Heart right ventricle (tissue), 16 donors: ENCODE results near the gene TBRG1. TPM values are rescaled to one million over a fixed set of nuclear protein-coding genes. Genes with fewer than 3 reads are reported as not detected.

Source experiments
- ATAC-seq, 8 donors: fragments of 200-7000 bp; cut with Tn5 transposase; one replicate each; pipeline ENCODE4 v1.9.1; 2020; ENCODE audit warnings: mild to moderate bottlenecking in 8 of 8, moderate library complexity in 8 of 8, moderate number of reproducible peaks in 1 of 8
- DNase-seq, 2 donors: peaks; one replicate each; pipeline ENCODE4 v3.0.0-alpha.2; 2020
- H3K27ac ChIP-seq, 10 donors: fragments of 200-600 bp; sonication (generic) in 2 of 10; one replicate each; pipeline versions ENCODE4 v1.5.0 to v1.8.0; 2020 to 2022; ENCODE audit warnings: mild to moderate bottlenecking in 3 of 10
- H3K27me3 ChIP-seq, 7 donors: fragments of 200-600 bp; one replicate each; pipeline ENCODE4 v1.8.0; 2021 to 2022; ENCODE audit warnings: mild to moderate bottlenecking in 2 of 7
- H3K36me3 ChIP-seq, 9 donors: fragments of 200-600 bp; sonication (generic) in 1 of 9; one replicate each; pipeline versions ENCODE4 v1.5.0 to v1.8.0; 2020 to 2022; ENCODE audit warnings: mild to moderate bottlenecking in 2 of 9
- H3K4me1 ChIP-seq, 9 donors: fragments of 200-600 bp; sonication (generic) in 1 of 9; one replicate each; pipeline versions ENCODE4 v1.5.0 to v1.8.0; 2020 to 2022; ENCODE audit warnings: mild to moderate bottlenecking in 4 of 9
- H3K4me3 ChIP-seq, 10 donors: fragments of 200-600 bp; sonication (generic) in 2 of 10; one replicate each; pipeline versions ENCODE4 v1.5.0 to v1.8.0; 2020 to 2022; ENCODE audit warnings: mild to moderate bottlenecking in 7 of 10, moderate library complexity in 2 of 10
- H3K9me3 ChIP-seq, 11 donors: fragments of 200-600 bp in 10 of 11; sonication (generic) in 2 of 11; one replicate each; pipeline versions ENCODE4 v1.5.0 to v1.8.0; 2013 to 2022; ENCODE audit warnings: mild to moderate bottlenecking in 2 of 11, control low read depth in 1 of 11, moderate library complexity in 1 of 11
- WGBS, 2 donors: extraction: QIAGEN DNeasy Blood & Tissue Kit; methylation state at CpG; one replicate each; pipeline ENCODE4 v1.1.7; 2013; ENCODE audit warnings: inconsistent platforms in 1 of 2; 5-methylcytosine and 5-hydroxymethylcytosine counted together
- intact Hi-C, 10 donors: fragments of 100-400 bp; cut with DNase I; formaldehyde crosslinking; loops; one replicate each; pipeline versions ENCODE4 v1.11.1 to v1.14.2; 2022
- polyA plus RNA-seq, 2 donors: library from polyadenylated mRNA; stranded (reverse); fragments of 200-250 nt; gene quantifications; one replicate each; pipeline ENCODE4 v1.2.3, GENCODE V29; 2013
- total RNA-seq, 10 donors: library from RNA; stranded (reverse); fragmentation: NEBNext Ultra II Directional in 3 of 10; extraction: Animal tissue kit (Norgen Biotek cat#: 25700) in 3 of 10; gene quantifications; one replicate each; pipeline versions ENCODE4 v1.2.1 to v1.2.4, GENCODE V29; 2021 to 2023
- TF ChIP-seq, protein P1 (sequence below), 9 donors: fragments of 200-600 bp; sonication (generic) in 2 of 9; IDR thresholded peaks; one replicate each; pipeline versions ENCODE4 v1.5.0 to v1.8.0; 2021 to 2022; ENCODE audit warnings: antibody characterized with exemption in 9 of 9, mild to moderate bottlenecking in 5 of 9, moderate library complexity in 1 of 9
- donor health status: Arrhythmogenic right ventricular cardiomyopathy.
- donor health status: ischemic (EF 13 %, LVEDD 7.1; RV severe dilation, severe dysfunction).
- donor health status: healthy with polysubstance abuse.
- donor health status: DM: no; HTN: yes; CAD: no.
- donor health status: DM: no; HTN: no; CAD: no.
- donor health status: ischemic (EF 25% LVEDD 6.9; RV normal size, moderate dysfunction).
- donor health status: ischemic (EF 25% LVEDD 5.7; RV mildly dilated, moderate dysfunction).
- donor health status: healthy.
- donor health status: DM: yes; HTN: yes; CAD: no.
- donor health status: Ischemic cardiomyopathy.
- donor health status: ischemic (EF 35%, LVEDD 5.7; RV mildly dilated, moderate dysfunction).
- donor health status: nonischemic (EF 11% LVEDD 7.7; RV severe dilation, severe dysfunction).
- donor health status: DM: yes; HTN: yes; CAD: no.
- donor health status: PGD.
- donor health status: ischemic (EF 29% LVEDD 5.4; RV normal size, mild dysfunction).
- donor health status: nonischemic (EF 23%, LVEDD 6.1; RV moderate dilation, normal function).

Gene TBRG1
- total and polyA plus RNA-seq, 12 donors = 16.4 to 21.5 (median 19.2) TPM

DNA sequence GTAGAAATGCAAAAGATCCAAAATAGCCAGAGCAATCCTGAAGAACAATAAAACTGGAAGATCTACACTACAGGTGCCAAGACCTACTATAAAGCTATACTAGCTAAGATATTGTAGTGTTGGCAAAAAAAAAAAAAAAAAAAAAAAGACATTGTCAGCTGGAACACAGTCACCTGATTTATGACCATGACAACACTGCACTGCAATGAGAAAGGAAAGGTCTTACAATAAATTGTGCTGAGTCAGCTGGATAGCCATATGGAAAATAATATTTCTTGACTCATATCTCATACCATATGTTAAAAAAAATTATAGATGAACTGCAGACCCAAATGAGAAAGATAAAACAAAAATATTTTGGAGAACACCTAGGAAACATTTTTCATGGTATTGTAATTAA, 14.5 kb upstream of the TBRG1 start:
- no peak for ATAC-seq
- intact Hi-C loops = no loop called here
- H3K27me3 ChIP-seq = no peaks in the 10 kb centered on the region

DNA sequence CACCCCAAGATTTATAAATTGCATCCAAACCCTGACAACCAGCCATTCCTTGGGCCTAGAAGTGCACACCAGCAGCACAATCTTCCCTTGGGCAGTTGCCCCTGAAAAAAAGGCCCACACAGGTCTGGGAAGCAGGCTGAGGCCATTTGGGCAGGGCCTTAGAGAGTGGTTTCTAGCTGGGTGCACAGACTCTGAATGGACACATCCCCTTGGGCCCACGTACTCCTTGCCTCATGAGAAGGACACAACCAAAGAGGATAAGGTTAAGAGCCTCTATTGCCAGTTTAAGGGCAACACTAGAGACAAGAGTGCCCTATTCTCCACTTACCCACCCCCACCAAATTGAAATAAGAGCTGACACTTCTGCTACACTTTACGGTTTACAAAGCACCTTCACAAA, 12.4 kb upstream of the TBRG1 start:
- WGBS, 2 donors = 87 to 90% methylated on average over 2 of the region's 2 CpGs
- no peaks in the 10 kb centered on the region for H3K9me3 ChIP-seq
- intact Hi-C loops = no loop called here
- no peak overlapping the region for H3K4me3 ChIP-seq
- H3K27ac ChIP-seq = no peak overlapping the region
- TF ChIP-seq, protein P1, sequence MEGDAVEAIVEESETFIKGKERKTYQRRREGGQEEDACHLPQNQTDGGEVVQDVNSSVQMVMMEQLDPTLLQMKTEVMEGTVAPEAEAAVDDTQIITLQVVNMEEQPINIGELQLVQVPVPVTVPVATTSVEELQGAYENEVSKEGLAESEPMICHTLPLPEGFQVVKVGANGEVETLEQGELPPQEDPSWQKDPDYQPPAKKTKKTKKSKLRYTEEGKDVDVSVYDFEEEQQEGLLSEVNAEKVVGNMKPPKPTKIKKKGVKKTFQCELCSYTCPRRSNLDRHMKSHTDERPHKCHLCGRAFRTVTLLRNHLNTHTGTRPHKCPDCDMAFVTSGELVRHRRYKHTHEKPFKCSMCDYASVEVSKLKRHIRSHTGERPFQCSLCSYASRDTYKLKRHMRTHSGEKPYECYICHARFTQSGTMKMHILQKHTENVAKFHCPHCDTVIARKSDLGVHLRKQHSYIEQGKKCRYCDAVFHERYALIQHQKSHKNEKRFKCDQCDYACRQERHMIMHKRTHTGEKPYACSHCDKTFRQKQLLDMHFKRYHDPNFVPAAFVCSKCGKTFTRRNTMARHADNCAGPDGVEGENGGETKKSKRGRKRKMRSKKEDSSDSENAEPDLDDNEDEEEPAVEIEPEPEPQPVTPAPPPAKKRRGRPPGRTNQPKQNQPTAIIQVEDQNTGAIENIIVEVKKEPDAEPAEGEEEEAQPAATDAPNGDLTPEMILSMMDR (IDR thresholded peaks at IDR 0.05) = no peak
- H3K4me1 ChIP-seq = no peaks in the 10 kb centered on the region
- ATAC-seq (no peak), DNase-seq (no peak)
- no peaks in the 10 kb centered on the region for H3K36me3 ChIP-seq
- H3K27me3 ChIP-seq = peaks cover 0 to 12% (median 11%) of the 10 kb centered on the region in 7 donors

More for the DNA sequence above, 14.5 kb upstream of the TBRG1 start:
- H3K27ac ChIP-seq = no peak overlapping the region
- no peak for DNase-seq
- H3K9me3 ChIP-seq = no peaks in the 10 kb centered on the region
- no peak overlapping the region for H3K4me3 ChIP-seq
- TF ChIP-seq, protein P1 (IDR thresholded peaks at IDR 0.05) = no peak
- no peaks in the 10 kb centered on the region for H3K4me1 ChIP-seq
- no peaks in the 10 kb centered on the region for H3K36me3 ChIP-seq

DNA sequence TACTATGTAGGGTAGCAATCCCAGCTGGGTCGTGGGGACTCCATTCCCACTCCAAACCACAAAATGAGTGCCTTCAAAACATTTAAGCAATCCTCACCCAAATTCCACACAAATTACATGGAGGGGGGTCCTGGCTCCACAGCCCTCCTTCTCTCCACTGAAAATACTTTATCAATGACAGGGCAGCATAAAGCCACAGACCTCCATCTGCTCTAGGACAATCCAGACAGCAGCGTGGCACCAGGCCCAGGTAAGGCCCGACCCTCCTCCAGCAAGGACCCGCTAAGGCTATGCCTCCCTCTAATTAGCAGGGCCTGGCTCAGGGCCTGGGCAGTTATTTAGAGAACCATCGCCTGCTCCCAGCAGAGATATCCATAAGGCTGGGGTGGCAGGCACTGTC, 11.6 kb upstream of the TBRG1 start, which contains the start of gene PANX3:
TSS of gene PANX3 (plus strand) at position 365 of the 400 bp plus-strand sequence. CDS start 129 bp downstream, outside the sequence.
- TF ChIP-seq, protein P1 (IDR thresholded peaks at IDR 0.05) = no peak
- H3K4me3 ChIP-seq = no peak within 1 kb of the TSS
- DNase-seq (no peak), ATAC-seq (peak in 1 of 8 donors; percentile 50)
- peaks cover 0 to 20% (median 13%) of the 10 kb centered on the region in 7 donors for H3K27me3 ChIP-seq
- WGBS, 2 donors = 56 to 71% methylated on average over 5 of the region's 5 CpGs
- H3K27ac ChIP-seq = no peak within 1 kb of the TSS
- intact Hi-C loops = no loop called here
- no peaks in the 10 kb centered on the region for H3K4me1 ChIP-seq
- no peaks in the 10 kb centered on the region for H3K36me3 ChIP-seq
- no peaks in the 10 kb centered on the region for H3K9me3 ChIP-seq

DNA sequence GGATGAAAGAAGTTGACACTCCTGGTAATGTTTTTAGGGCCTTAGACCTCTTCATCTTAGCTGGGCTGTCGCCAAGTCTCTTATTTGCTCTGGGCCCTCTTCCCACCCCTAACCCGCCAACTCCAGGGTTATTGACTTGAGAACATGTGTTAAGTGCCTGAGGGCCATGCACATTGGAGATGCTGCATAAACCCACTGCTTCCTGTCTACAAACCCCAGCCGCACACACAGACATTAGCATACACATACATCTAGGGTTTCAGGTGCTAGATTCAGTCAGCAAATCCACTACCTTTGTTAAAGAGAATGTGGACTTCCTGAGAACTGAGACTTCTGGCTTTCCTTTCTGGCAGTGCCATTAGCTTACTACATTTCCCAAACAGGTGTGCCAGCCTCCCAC, 10.6 kb upstream of the TBRG1 start:
- ATAC-seq (no peak), DNase-seq (no peak)
- no peak overlapping the region for H3K4me3 ChIP-seq
- WGBS, 2 donors = 81 to 88% methylated on average over 3 of the region's 3 CpGs
- H3K36me3 ChIP-seq = no peaks in the 10 kb centered on the region
- TF ChIP-seq, protein P1 (IDR thresholded peaks at IDR 0.05) = no peak
- H3K4me1 ChIP-seq = no peaks in the 10 kb centered on the region
- H3K27me3 ChIP-seq = peaks cover 0 to 26% (median 13%) of the 10 kb centered on the region in 7 donors
- intact Hi-C loops = no loop called here
- H3K27ac ChIP-seq = no peak overlapping the region
- H3K9me3 ChIP-seq = no peaks in the 10 kb centered on the region
